Type B pancreatic cell (in vitro differentiated cells): Measurements from ENCODE around the gene SCN9A. TPM values are rescaled to one million over a fixed set of nuclear protein-coding genes. Genes with fewer than 3 reads are reported as not detected.
"Not testable (repeated sequence)": the region's sequence is repeated elsewhere in the genome, so short reads cannot be mapped to it uniquely, and the experiment has no call there.

Experiments used
- DNase-seq: peaks from one replicate; pipeline ENCODE4 v3.0.0; 2021; ENCODE audit warnings: mixed read lengths; ENCODE audit not compliant: unreplicated experiment; ENCODE audit errors: extremely low spot score
- H3K27ac Mint-ChIP-seq: 2 replicates; pipeline ENCODE4 v1.8.0; 2021; ENCODE audit warnings: mild to moderate bottlenecking, mixed read lengths
- H3K27me3 Mint-ChIP-seq: 2 replicates; pipeline ENCODE4 v1.8.0; 2021; ENCODE audit warnings: mixed read lengths
- H3K36me3 Mint-ChIP-seq: 2 replicates; pipeline ENCODE4 v1.8.0; 2021; ENCODE audit warnings: mixed read lengths
- H3K4me1 Mint-ChIP-seq: one replicate; pipeline ENCODE4 v1.8.0; 2021; ENCODE audit warnings: mixed read lengths; ENCODE audit not compliant: unreplicated experiment
- H3K4me3 Mint-ChIP-seq: 2 replicates; pipeline ENCODE4 v1.8.0; 2021; ENCODE audit warnings: mild to moderate bottlenecking, mixed read lengths
- H3K9me3 Mint-ChIP-seq: 2 replicates; pipeline ENCODE4 v1.8.0; 2021; ENCODE audit warnings: mixed read lengths
- CTCF ChIP-seq: fragments of 200-600 bp; sonication (generic); conservative IDR thresholded peaks from 2 replicates; pipeline ENCODE4 v1.5.0; 2021; ENCODE audit warnings: antibody characterized with exemption, mild to moderate bottlenecking
- total RNA-seq: library from RNA; stranded (reverse); gene quantifications from 2 replicates; pipeline ENCODE4 v1.2.1, GENCODE V29; 2021; ENCODE audit warnings: low replicate concordance

SCN9A gene
- total RNA-seq, 1 donor from 2014 or later = 6.2 TPM

GRCh38 chr2:166230724-166231070 is 145.0 kb downstream of the SCN9A start:
- no peak for TF ChIP-seq CTCF
- Mint-ChIP-seq H3K27me3 (no peaks in the 10 kb centered on the region), H3K36me3 (no peaks in the 10 kb centered on the region), H3K27ac (no peak overlapping the region), H3K4me1 (peaks cover 6% of the 10 kb centered on the region), H3K9me3 (no peaks in the 10 kb centered on the region), H3K4me3 (no peak overlapping the region)
- no peak for DNase-seq

- H3K9me3 Mint-ChIP-seq = no peaks in the 10 kb centered on the region
- H3K4me3 Mint-ChIP-seq = no peak overlapping the region
- no peak overlapping the region for H3K27ac Mint-ChIP-seq
- no peaks in the 10 kb centered on the region for H3K36me3 Mint-ChIP-seq
- H3K4me1 Mint-ChIP-seq = peaks cover 6% of the 10 kb centered on the region
- no peak for TF ChIP-seq CTCF
- H3K27me3 Mint-ChIP-seq = no peaks in the 10 kb centered on the region
- DNase-seq = no peak
These were observed 145.6 kb downstream of the SCN9A start for GRCh38 chr2:166230024-166230723.

- no peaks in the 10 kb centered on the region for H3K27me3 Mint-ChIP-seq
- TF ChIP-seq CTCF = no peak
- H3K4me3 Mint-ChIP-seq = peak overlapping the region; percentile 8
- no peaks in the 10 kb centered on the region for H3K9me3 Mint-ChIP-seq
- peaks cover 6% of the 10 kb centered on the region for H3K4me1 Mint-ChIP-seq
- H3K27ac Mint-ChIP-seq = no peak overlapping the region
- no peak for DNase-seq
- no peaks in the 10 kb centered on the region for H3K36me3 Mint-ChIP-seq
These were observed 146.1 kb downstream of the SCN9A start for GRCh38 chr2:166229678-166230023.

GRCh38 chr2:166224197-166224596 is 151.5 kb downstream of the SCN9A start:
- H3K4me1 Mint-ChIP-seq = no peaks in the 10 kb centered on the region
- no peaks in the 10 kb centered on the region for H3K9me3 Mint-ChIP-seq
- H3K4me3 Mint-ChIP-seq = no peak overlapping the region
- DNase-seq = no peak
- no peaks in the 10 kb centered on the region for H3K27me3 Mint-ChIP-seq
- H3K27ac Mint-ChIP-seq = no peak overlapping the region
- H3K36me3 Mint-ChIP-seq = no peaks in the 10 kb centered on the region
- TF ChIP-seq CTCF = no peak

GRCh38 chr2:166223298-166223697 is 152.4 kb downstream of the SCN9A start:
- Mint-ChIP-seq H3K27me3 (no peaks in the 10 kb centered on the region), H3K36me3 (no peaks in the 10 kb centered on the region), H3K27ac (no peak overlapping the region), H3K9me3 (no peaks in the 10 kb centered on the region), H3K4me3 (no peak overlapping the region), H3K4me1 (no peaks in the 10 kb centered on the region)
- DNase-seq = no peak
- no peak for TF ChIP-seq CTCF

GRCh38 chr2:166211079-166211478 is 164.7 kb downstream of the SCN9A start:
- H3K4me3 Mint-ChIP-seq = no peak overlapping the region
- peaks cover 15% of the 10 kb centered on the region for H3K9me3 Mint-ChIP-seq

GRCh38 chr2:166209944-166210343 is 165.8 kb downstream of the SCN9A start:
- not testable (repeated sequence) for H3K4me1 Mint-ChIP-seq, DNase-seq, H3K27ac Mint-ChIP-seq, H3K36me3 Mint-ChIP-seq, H3K27me3 Mint-ChIP-seq, H3K4me3 Mint-ChIP-seq
- peaks cover 11% of the 10 kb centered on the region for H3K9me3 Mint-ChIP-seq

More at GRCh38 chr2:166211079-166211478, 164.7 kb downstream of the SCN9A start:
- Mint-ChIP-seq H3K4me1 (no peaks in the 10 kb centered on the region), H3K27me3 (no peaks in the 10 kb centered on the region), H3K27ac (no peak overlapping the region), H3K36me3 (no peaks in the 10 kb centered on the region)
- DNase-seq = no peak
- no peak for TF ChIP-seq CTCF

GRCh38 chr2:166209367-166209766 is 166.4 kb downstream of the SCN9A start:
- peaks cover 11% of the 10 kb centered on the region for H3K9me3 Mint-ChIP-seq
- H3K27me3 Mint-ChIP-seq, DNase-seq, H3K27ac Mint-ChIP-seq, H3K4me1 Mint-ChIP-seq, H3K36me3 Mint-ChIP-seq, H3K4me3 Mint-ChIP-seq: not testable (repeated sequence)
